ENCODE results near the gene CDK5RAP2. TPM values are rescaled to one million over a fixed set of nuclear protein-coding genes. Genes with fewer than 3 reads are reported as not detected.

The CDK5RAP2 gene
- total RNA-seq, 3 donors from 2014 or later (not counting 1 experiment from before 2014, with no cell fraction given): 81.5 to 95.7 (median 82.4) TPM

GRCh38 chr9:120603591-120603990 is 23.6 kb upstream of the CDK5RAP2 start:
- no peak overlapping the region for H3K27ac Mint-ChIP-seq
- Histone ChIP-seq H3K4me3 (ENCODE audit: low read length) (no peak overlapping the region), H3K9me3 (ENCODE audit: control insufficient read depth, insufficient read depth, low read length) (no peaks in the 10 kb centered on the region), H3K36me3 (ENCODE audit: control insufficient read depth, insufficient read depth, low read length) (peaks cover 12% of the 10 kb centered on the region), H3K4me1 (ENCODE audit: control insufficient read depth, insufficient read depth, low read length) (no peaks in the 10 kb centered on the region), H3K27me3 (ENCODE audit: control insufficient read depth, insufficient read depth, low read length) (no peaks in the 10 kb centered on the region), H3K27ac (ENCODE audit: low read length) (no peak overlapping the region)
- 79% methylated on average over 1 of the region's 1 CpG for WGBS (ENCODE audit: insufficient coverage)
- ATAC-seq: no peak
- intact Hi-C loops (cut with micrococcal nuclease): no loop called here
- peaks cover 11% of the 10 kb centered on the region for H3K36me3 Mint-ChIP-seq
- DNase-seq: no peak
- peaks cover 0 to 2% of the 10 kb centered on the region in 2 donors for H3K4me1 Mint-ChIP-seq
- H3K9me3 Mint-ChIP-seq: no peaks in the 10 kb centered on the region
- H3K27me3 Mint-ChIP-seq (ENCODE audit: low read depth in 2 of 2): no peaks in the 10 kb centered on the region
- no peak overlapping the region for H3K4me3 Mint-ChIP-seq
- TF ChIP-seq CTCF (IDR thresholded peaks at IDR 0.05): no peak

DNA sequence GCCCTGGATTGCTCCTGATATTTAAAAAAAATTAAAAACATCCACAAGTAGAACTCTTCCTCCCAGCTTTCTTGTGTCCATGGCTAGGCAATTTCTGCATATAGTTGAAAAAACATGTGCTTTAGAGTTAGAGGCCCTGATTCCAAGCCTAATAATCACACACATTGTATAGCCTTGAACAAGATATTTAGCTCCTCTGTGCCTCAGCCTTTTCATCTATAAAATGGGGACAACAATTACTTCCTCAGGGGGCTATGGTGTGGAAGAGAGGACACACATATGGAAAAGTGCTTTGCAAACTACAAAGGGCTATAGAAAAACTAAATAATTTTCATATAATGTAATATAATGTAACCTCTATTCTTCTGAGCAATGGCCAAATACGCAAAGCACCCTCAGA is 23.0 kb upstream of the CDK5RAP2 start:
- Histone ChIP-seq H3K36me3 (ENCODE audit: control insufficient read depth, insufficient read depth, low read length) (peaks cover 11% of the 10 kb centered on the region), H3K27ac (ENCODE audit: low read length) (no peak overlapping the region), H3K4me1 (ENCODE audit: control insufficient read depth, insufficient read depth, low read length) (no peaks in the 10 kb centered on the region), H3K9me3 (ENCODE audit: control insufficient read depth, insufficient read depth, low read length) (no peaks in the 10 kb centered on the region), H3K27me3 (ENCODE audit: control insufficient read depth, insufficient read depth, low read length) (no peaks in the 10 kb centered on the region), H3K4me3 (ENCODE audit: low read length) (no peak overlapping the region)
- H3K4me3 Mint-ChIP-seq: no peak overlapping the region
- no peak for ATAC-seq
- intact Hi-C loops (cut with micrococcal nuclease): no loop called here
- peaks cover 11% of the 10 kb centered on the region for H3K36me3 Mint-ChIP-seq
- no peaks in the 10 kb centered on the region for H3K4me1 Mint-ChIP-seq
- TF ChIP-seq CTCF (IDR thresholded peaks at IDR 0.05): no peak
- no peaks in the 10 kb centered on the region for H3K27me3 Mint-ChIP-seq (ENCODE audit: low read depth in 2 of 2)
- DNase-seq: no peak
- no CpG with 5 or more reads among the region's 1 CpG for WGBS (ENCODE audit: insufficient coverage)
- H3K27ac Mint-ChIP-seq: peak overlapping the region in 1 of 2 donors; percentile 29
- no peaks in the 10 kb centered on the region for H3K9me3 Mint-ChIP-seq

GRCh38 chr9:120593955-120594277 is 13.9 kb upstream of the CDK5RAP2 start:
- Histone ChIP-seq H3K4me3 (ENCODE audit: low read length) (no peak overlapping the region), H3K36me3 (ENCODE audit: control insufficient read depth, insufficient read depth, low read length) (no peaks in the 10 kb centered on the region), H3K27ac (ENCODE audit: low read length) (no peak overlapping the region), H3K27me3 (ENCODE audit: control insufficient read depth, insufficient read depth, low read length) (no peaks in the 10 kb centered on the region), H3K9me3 (ENCODE audit: control insufficient read depth, insufficient read depth, low read length) (no peaks in the 10 kb centered on the region), H3K4me1 (ENCODE audit: control insufficient read depth, insufficient read depth, low read length) (no peaks in the 10 kb centered on the region)
- TF ChIP-seq CTCF (IDR thresholded peaks at IDR 0.05): no peak
- no peaks in the 10 kb centered on the region for H3K9me3 Mint-ChIP-seq
- DNase-seq (no peak), ATAC-seq (no peak)
- no peak overlapping the region for H3K27ac Mint-ChIP-seq
- no peaks in the 10 kb centered on the region for H3K36me3 Mint-ChIP-seq
- H3K27me3 Mint-ChIP-seq (ENCODE audit: low read depth in 2 of 2): peaks cover 0 to 4% of the 10 kb centered on the region in 2 donors
- intact Hi-C loops (cut with micrococcal nuclease): no loop called here
- 66% methylated on average over 2 of the region's 2 CpGs for WGBS (ENCODE audit: insufficient coverage)
- no peak overlapping the region for H3K4me3 Mint-ChIP-seq
- H3K4me1 Mint-ChIP-seq: no peaks in the 10 kb centered on the region

- H3K9me3 ChIP-seq (ENCODE audit: control insufficient read depth, insufficient read depth, low read length): no peaks in the 10 kb centered on the region
- H3K27ac Mint-ChIP-seq: no peak overlapping the region
- no peaks in the 10 kb centered on the region for H3K36me3 ChIP-seq (ENCODE audit: control insufficient read depth, insufficient read depth, low read length)
- H3K36me3 Mint-ChIP-seq: no peaks in the 10 kb centered on the region
- no peaks in the 10 kb centered on the region for H3K9me3 Mint-ChIP-seq
- ATAC-seq: no peak
- no peak for TF ChIP-seq CTCF (IDR thresholded peaks at IDR 0.05)
- DNase-seq: no peak
- H3K4me3 ChIP-seq (ENCODE audit: low read length): no peak overlapping the region
- intact Hi-C loops (cut with micrococcal nuclease): no loop called here
- 99% methylated on average over 4 of the region's 5 CpGs for WGBS (ENCODE audit: insufficient coverage)
- no peaks in the 10 kb centered on the region for H3K27me3 ChIP-seq (ENCODE audit: control insufficient read depth, insufficient read depth, low read length)
- H3K4me1 Mint-ChIP-seq: no peaks in the 10 kb centered on the region
- no peaks in the 10 kb centered on the region for H3K4me1 ChIP-seq (ENCODE audit: control insufficient read depth, insufficient read depth, low read length)
- peaks cover 0 to 4% of the 10 kb centered on the region in 2 donors for H3K27me3 Mint-ChIP-seq (ENCODE audit: low read depth in 2 of 2)
- no peak overlapping the region for H3K4me3 Mint-ChIP-seq
- no peak overlapping the region for H3K27ac ChIP-seq (ENCODE audit: low read length)
Observed at GRCh38 chr9:120593250-120593954, 13.4 kb upstream of the CDK5RAP2 start.
